Activated naive CD4-positive, alpha-beta T cell treated with anti-CD3 and anti-CD28 coated beads, Interleukin-2, amount 50 U/mL, for 16 hours (primary cell): ENCODE results near the gene DNAJC15.
"Not testable (repeated sequence)": the region's sequence is repeated elsewhere in the genome, so short reads cannot be mapped to it uniquely, and the experiment has no call there.

Experiments used
- DNase-seq: peaks from one replicate; pipeline ENCODE4 v3.0.0-alpha.2; 2020

The DNAJC15 gene

GRCh38 chr13:43005460-43006236 lies 17.7 kb upstream of the DNAJC15 start:
- no peak for DNase-seq

GRCh38 chr13:43006893-43007631 lies 16.3 kb upstream of the DNAJC15 start:
- no peak for DNase-seq

- no peak for DNase-seq
Observed at GRCh38 chr13:43008596-43008995, 14.8 kb upstream of the DNAJC15 start.

- DNase-seq, result no peak
Observed at GRCh38 chr13:43009506-43009905, 13.9 kb upstream of the DNAJC15 start.

DNA sequence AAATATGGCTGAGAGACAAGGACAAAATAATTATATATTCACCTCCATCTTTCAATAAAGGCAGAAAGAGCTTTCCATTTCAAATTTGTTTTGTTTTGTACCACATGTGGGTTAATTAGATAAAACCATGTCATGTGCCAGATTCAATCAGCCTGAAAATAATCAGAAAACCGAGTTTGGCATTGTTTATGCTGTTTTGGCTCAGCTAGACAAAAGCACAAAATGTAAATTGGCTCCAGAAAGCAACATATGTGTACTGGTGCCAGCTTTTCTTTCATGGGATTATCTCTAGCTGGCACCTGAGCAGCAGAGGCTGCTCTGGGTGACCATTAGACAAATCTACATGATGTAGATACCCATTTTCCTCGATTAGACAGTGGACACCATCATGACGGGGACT lies 9.2 kb upstream of the DNAJC15 start:
- DNase-seq, result no peak

DNA sequence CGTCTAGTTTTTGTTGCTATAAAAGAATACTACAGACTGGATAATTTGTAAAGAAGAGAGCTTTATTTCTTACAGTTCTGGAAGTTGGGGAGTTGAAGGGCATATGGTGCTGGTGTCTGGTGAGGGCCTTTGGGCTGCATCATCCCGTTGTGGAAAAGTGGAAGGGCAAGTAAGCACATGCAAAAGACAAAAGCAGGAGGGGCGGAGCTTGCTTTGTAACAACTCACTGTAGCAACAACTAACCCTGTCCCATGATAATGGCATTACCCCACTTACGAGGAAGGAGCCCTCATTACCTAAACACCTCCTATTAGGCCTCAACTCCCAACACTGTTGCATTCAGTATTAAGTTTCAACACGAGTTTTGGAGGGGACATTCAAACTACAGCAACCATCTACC lies 7.2 kb upstream of the DNAJC15 start:
- no peak for DNase-seq

DNA sequence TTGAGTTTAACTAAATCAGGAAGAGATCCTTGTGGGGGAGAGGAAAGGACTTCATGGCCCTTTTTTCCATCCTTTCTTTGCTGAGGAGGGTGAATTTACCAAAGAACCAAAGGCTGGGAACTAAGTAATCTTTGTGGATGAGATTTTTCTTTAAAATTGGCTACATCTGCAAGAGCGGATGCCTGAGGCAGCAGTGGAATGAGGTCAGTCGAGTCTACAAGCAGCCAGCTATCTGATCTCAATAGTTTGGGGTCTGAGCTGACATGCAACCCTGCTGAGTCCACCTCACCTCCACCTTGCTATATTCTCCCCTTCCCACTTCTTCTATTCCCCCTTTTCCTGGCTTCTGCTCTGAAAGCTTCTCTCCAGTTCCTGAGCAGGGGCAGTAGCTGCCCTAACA lies 3.6 kb upstream of the DNAJC15 start:
- no peak for DNase-seq

- DNase-seq, result no peak
Observed at GRCh38 chr13:43020794-43021193, 2.6 kb upstream of the DNAJC15 start.

GRCh38 chr13:43021926-43022670 lies 1.3 kb upstream of the DNAJC15 start:
- no peak for DNase-seq

DNA sequence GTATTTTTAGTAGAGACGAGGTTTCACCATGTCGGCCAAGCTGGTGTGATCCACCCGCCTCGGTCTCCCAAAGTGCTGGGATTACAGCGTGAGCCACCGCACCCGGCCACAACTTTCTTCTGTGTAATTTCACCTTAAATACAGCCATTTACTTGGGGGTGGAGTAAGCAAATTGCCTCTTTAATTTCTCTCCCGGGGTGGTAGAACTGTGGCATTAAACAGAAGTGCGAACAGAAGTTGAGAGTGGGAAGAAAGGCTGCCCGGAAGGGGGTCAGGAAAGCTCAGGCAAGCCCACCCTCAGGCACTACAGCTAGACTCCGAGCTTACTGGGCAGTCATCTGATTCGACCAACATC lies 475 bp upstream of the DNAJC15 start:
- no peak for DNase-seq

GRCh38 chr13:43026262-43026661 lies 2.9 kb downstream of the DNAJC15 start:
- DNase-seq, result no peak

- DNase-seq, result no peak
Observed at GRCh38 chr13:43030548-43030947, 7.2 kb downstream of the DNAJC15 start.

- DNase-seq, result no peak
Observed at GRCh38 chr13:43031881-43032280, 8.5 kb downstream of the DNAJC15 start.

- DNase-seq, result no peak
Observed at GRCh38 chr13:43033038-43033437, 9.7 kb downstream of the DNAJC15 start.

- no peak for DNase-seq
Observed at GRCh38 chr13:43036351-43037250, 13.2 kb downstream of the DNAJC15 start.

- no peak for DNase-seq
Observed at GRCh38 chr13:43039966-43040365, 16.6 kb downstream of the DNAJC15 start.

DNA sequence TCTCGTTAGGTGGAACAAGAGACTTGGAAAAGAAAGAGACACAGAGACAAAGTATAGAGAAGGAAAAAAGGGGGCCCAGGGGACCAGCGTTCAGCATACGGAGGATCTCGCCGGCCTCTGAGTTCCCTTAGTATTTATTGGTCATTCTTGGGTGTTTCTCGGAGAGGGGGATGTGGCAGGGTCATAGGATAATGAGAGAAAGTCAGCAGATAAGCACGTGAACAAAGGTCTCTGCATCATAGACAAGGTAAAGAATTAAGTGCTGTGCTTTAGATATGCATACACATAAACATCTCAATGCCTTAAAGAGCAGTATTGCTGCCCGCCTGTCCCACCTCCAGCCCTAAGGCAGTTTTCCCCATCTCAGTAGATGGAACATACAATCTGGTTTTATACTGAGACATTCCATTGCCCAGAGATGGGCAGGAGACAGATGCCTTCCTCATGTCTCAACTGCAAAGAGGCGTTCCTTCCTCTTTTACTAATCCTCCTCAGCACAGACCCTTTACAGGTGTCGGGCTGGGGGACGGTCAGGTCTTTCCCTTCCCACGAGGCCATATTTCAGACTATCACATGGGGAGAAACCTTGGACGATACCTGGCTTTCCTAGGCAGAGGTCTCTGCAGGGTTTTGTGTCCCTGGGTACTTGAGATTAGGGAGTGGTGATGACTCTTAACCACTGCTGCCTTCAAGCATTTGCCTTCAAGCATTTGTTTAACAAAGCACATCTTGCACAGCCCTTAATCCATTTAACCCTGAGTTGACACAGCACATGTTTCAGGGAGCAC lies 17.4 kb downstream of the DNAJC15 start:
- DNase-seq, result not testable (repeated sequence)

GRCh38 chr13:43041369-43041921 lies 18.1 kb downstream of the DNAJC15 start:
- DNase-seq, result no peak

DNA sequence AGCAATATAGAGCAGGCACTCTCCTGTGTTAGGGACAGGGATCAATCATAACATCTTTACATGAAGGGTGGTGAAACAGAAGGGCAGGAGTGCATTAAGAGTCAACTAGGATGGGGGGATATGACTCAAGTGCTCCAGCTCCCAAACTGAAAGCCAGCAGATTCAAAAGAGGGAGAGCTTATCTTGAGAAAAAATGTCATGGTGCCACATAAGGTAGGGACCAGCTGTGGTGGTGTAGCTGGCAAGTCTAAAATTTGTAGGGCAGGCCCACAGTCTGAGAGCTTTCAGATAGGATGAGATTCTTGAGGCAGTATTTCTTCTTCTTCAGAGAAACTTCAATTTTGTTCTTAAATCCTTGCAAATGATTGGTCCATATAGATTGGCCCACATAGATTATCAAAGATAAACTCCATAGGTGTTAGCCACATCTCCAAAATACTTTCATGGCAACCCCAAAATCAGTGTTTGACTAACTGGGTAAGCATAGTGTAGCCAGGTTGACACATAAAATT lies 19.1 kb downstream of the DNAJC15 start:
- no peak for DNase-seq

DNA sequence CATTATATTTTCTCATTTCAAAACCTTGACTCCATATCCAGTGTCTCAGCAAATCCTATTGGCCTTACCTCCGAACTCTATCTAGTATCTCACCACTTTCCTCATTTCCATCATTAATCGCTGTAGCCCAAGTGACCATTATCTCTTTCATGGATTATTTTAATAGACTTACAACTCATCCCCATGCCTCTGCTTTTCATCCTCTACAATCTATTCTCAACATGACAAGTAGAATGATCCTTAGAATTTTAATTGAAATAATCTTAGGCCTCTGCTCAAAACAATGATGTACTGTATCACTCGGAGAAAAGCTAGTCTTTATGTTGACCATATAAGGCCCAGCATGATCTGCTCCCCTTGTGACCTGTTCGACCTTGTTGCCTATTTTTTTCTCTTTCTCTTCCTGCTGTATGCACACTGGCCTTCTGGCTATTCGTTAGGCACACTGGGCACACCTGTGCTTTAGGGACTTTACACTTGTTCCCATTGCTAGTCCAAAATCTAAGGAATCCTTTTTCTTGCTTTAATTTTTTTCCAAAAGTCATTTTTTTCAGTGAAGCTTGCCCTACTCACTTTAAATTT lies 21.4 kb downstream of the DNAJC15 start:
- no peak for DNase-seq

DNA sequence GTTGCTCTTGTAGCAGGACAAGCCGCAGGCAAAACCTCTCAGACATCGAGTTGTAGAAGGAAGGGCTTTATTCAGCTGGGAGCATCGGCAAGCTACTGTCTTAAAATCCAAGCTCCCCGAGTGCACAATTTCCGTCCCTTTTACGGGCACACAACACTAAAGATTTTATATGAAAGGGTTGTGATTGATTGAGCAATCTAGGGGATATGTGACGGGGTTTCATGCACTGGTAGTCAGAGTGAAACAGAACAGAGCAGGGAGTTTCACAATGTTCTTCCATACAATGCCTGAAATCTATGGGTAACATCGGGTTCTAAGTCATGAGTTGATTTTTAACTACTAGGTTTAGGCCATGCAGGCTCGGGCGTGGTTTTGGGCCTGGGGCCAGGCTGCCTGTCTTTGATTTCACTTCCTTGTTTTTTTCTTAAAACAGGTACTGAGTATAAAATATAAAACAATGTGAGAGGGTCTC lies 22.0 kb downstream of the DNAJC15 start:
- peak; percentile 31 for DNase-seq
